ENCODE measurements around the gene RSAD1.

RSAD1 gene

GRCh38 chr17:50519141-50519834 is 40.6 kb downstream of the RSAD1 start:
- H3K4me3 Mint-ChIP-seq = no peak overlapping the region
- H3K4me1 Mint-ChIP-seq = no peaks in the 10 kb centered on the region
- ATAC-seq (ENCODE audit: low read depth) (no peak), DNase-seq (ENCODE audit: low spot score in 2 of 2) (no peak)
- H3K36me3 Mint-ChIP-seq = no peaks in the 10 kb centered on the region
- no peak overlapping the region for H3K27ac Mint-ChIP-seq
- H3K9me3 Mint-ChIP-seq = no peaks in the 10 kb centered on the region
- H3K27me3 Mint-ChIP-seq = peaks cover 1% of the 10 kb centered on the region

- Mint-ChIP-seq H3K27ac (no peak overlapping the region), H3K9me3 (no peaks in the 10 kb centered on the region)
- ATAC-seq (ENCODE audit: low read depth) = no peak
Measured at GRCh38 chr17:50520483-50520882, 41.8 kb downstream of the RSAD1 start.

GRCh38 chr17:50521514-50521913 is 42.9 kb downstream of the RSAD1 start:
- H3K27ac Mint-ChIP-seq = no peak overlapping the region
- no peaks in the 10 kb centered on the region for H3K36me3 Mint-ChIP-seq
- ATAC-seq (ENCODE audit: low read depth) (no peak), DNase-seq (ENCODE audit: low spot score in 2 of 2) (no peak)
- no peaks in the 10 kb centered on the region for H3K4me1 Mint-ChIP-seq
- no peaks in the 10 kb centered on the region for H3K9me3 Mint-ChIP-seq
- H3K27me3 Mint-ChIP-seq = peaks cover 1% of the 10 kb centered on the region
- no peak overlapping the region for H3K4me3 Mint-ChIP-seq

More at GRCh38 chr17:50520483-50520882, 41.8 kb downstream of the RSAD1 start:
- DNase-seq (ENCODE audit: low spot score in 2 of 2) = no peak
- no peaks in the 10 kb centered on the region for H3K36me3 Mint-ChIP-seq
- H3K4me3 Mint-ChIP-seq = no peak overlapping the region
- no peaks in the 10 kb centered on the region for H3K4me1 Mint-ChIP-seq
- H3K27me3 Mint-ChIP-seq = peaks cover 1% of the 10 kb centered on the region

- H3K4me1 Mint-ChIP-seq = no peaks in the 10 kb centered on the region
- peaks cover 1% of the 10 kb centered on the region for H3K27me3 Mint-ChIP-seq
- no peaks in the 10 kb centered on the region for H3K9me3 Mint-ChIP-seq
- no peak for DNase-seq (ENCODE audit: low spot score in 2 of 2)
- H3K27ac Mint-ChIP-seq = no peak overlapping the region
- no peak overlapping the region for H3K4me3 Mint-ChIP-seq
- ATAC-seq (ENCODE audit: low read depth) = no peak
- no peaks in the 10 kb centered on the region for H3K36me3 Mint-ChIP-seq
Measured at GRCh38 chr17:50522766-50523165, 44.1 kb downstream of the RSAD1 start.

- Mint-ChIP-seq H3K27ac (no peak overlapping the region), H3K27me3 (peaks cover 1% of the 10 kb centered on the region), H3K4me3 (no peak overlapping the region), H3K36me3 (no peaks in the 10 kb centered on the region), H3K9me3 (no peaks in the 10 kb centered on the region), H3K4me1 (no peaks in the 10 kb centered on the region)
- DNase-seq (ENCODE audit: low spot score in 2 of 2) = no peak
- ATAC-seq (ENCODE audit: low read depth) = no peak
Measured at GRCh38 chr17:50523208-50523607, 44.5 kb downstream of the RSAD1 start.

GRCh38 chr17:50524838-50525237 is 46.2 kb downstream of the RSAD1 start:
- Mint-ChIP-seq H3K4me3 (no peak overlapping the region), H3K36me3 (no peaks in the 10 kb centered on the region), H3K27me3 (peaks cover 12% of the 10 kb centered on the region), H3K9me3 (no peaks in the 10 kb centered on the region), H3K4me1 (no peaks in the 10 kb centered on the region), H3K27ac (no peak overlapping the region)
- DNase-seq (ENCODE audit: low spot score in 2 of 2) (no peak), ATAC-seq (ENCODE audit: low read depth) (no peak)

GRCh38 chr17:50527155-50527762 is 48.6 kb downstream of the RSAD1 start:
- ATAC-seq (ENCODE audit: low read depth) (no peak), DNase-seq (ENCODE audit: low spot score in 2 of 2) (no peak)
- Mint-ChIP-seq H3K27ac (no peak overlapping the region), H3K36me3 (no peaks in the 10 kb centered on the region), H3K9me3 (no peaks in the 10 kb centered on the region), H3K4me1 (no peaks in the 10 kb centered on the region), H3K27me3 (peaks cover 23% of the 10 kb centered on the region), H3K4me3 (no peak overlapping the region)

- Mint-ChIP-seq H3K36me3 (no peaks in the 10 kb centered on the region), H3K9me3 (no peaks in the 10 kb centered on the region), H3K4me3 (no peak overlapping the region), H3K27ac (no peak overlapping the region), H3K4me1 (no peaks in the 10 kb centered on the region), H3K27me3 (peaks cover 21% of the 10 kb centered on the region)
- no peak for ATAC-seq (ENCODE audit: low read depth)
- no peak for DNase-seq (ENCODE audit: low spot score in 2 of 2)
Measured at GRCh38 chr17:50527949-50528474, 49.4 kb downstream of the RSAD1 start.

- DNase-seq (ENCODE audit: low spot score in 2 of 2) (no peak), ATAC-seq (ENCODE audit: low read depth) (no peak)
- H3K4me1 Mint-ChIP-seq = peaks cover 10% of the 10 kb centered on the region
- H3K9me3 Mint-ChIP-seq = no peaks in the 10 kb centered on the region
- no peak overlapping the region for H3K27ac Mint-ChIP-seq
- H3K36me3 Mint-ChIP-seq = no peaks in the 10 kb centered on the region
- H3K27me3 Mint-ChIP-seq = peaks cover 36% of the 10 kb centered on the region
- H3K4me3 Mint-ChIP-seq = no peak overlapping the region
Measured at GRCh38 chr17:50529849-50530248, 51.2 kb downstream of the RSAD1 start.

GRCh38 chr17:50531428-50532025 is 52.9 kb downstream of the RSAD1 start:
- ATAC-seq (ENCODE audit: low read depth) (no peak), DNase-seq (ENCODE audit: low spot score in 2 of 2) (no peak)
- Mint-ChIP-seq H3K27me3 (peaks cover 36% of the 10 kb centered on the region), H3K27ac (no peak overlapping the region), H3K4me3 (no peak overlapping the region), H3K4me1 (peaks cover 10% of the 10 kb centered on the region), H3K9me3 (no peaks in the 10 kb centered on the region), H3K36me3 (no peaks in the 10 kb centered on the region)

GRCh38 chr17:50532452-50533024 is 53.9 kb downstream of the RSAD1 start, which contains the start of gene EPN3:
Gene EPN3 (plus strand): TSS chr17:50532735. CDS start chr17:50536557, 3,822 bp downstream.
- H3K27me3 Mint-ChIP-seq = peaks cover 37% of the 10 kb centered on the region
- no peak within 1 kb of the TSS for H3K27ac Mint-ChIP-seq
- H3K36me3 Mint-ChIP-seq = no peaks in the 10 kb centered on the region
- H3K4me3 Mint-ChIP-seq = no peak within 1 kb of the TSS
- peaks cover 10% of the 10 kb centered on the region for H3K4me1 Mint-ChIP-seq
- DNase-seq (ENCODE audit: low spot score in 2 of 2) (no peak), ATAC-seq (ENCODE audit: low read depth) (no peak)
- H3K9me3 Mint-ChIP-seq = no peaks in the 10 kb centered on the region

GRCh38 chr17:50533185-50533584 is 54.5 kb downstream of the RSAD1 start:
- no peak overlapping the region for H3K4me3 Mint-ChIP-seq
- DNase-seq (ENCODE audit: low spot score in 2 of 2) (no peak), ATAC-seq (ENCODE audit: low read depth) (no peak)
- no peaks in the 10 kb centered on the region for H3K36me3 Mint-ChIP-seq
- peaks cover 37% of the 10 kb centered on the region for H3K27me3 Mint-ChIP-seq
- H3K4me1 Mint-ChIP-seq = peaks cover 10% of the 10 kb centered on the region
- H3K9me3 Mint-ChIP-seq = no peaks in the 10 kb centered on the region
- no peak overlapping the region for H3K27ac Mint-ChIP-seq

- no peak overlapping the region for H3K4me3 Mint-ChIP-seq
- ATAC-seq (ENCODE audit: low read depth) (no peak), DNase-seq (ENCODE audit: low spot score in 2 of 2) (no peak)
- H3K27me3 Mint-ChIP-seq = peaks cover 35% of the 10 kb centered on the region
- no peaks in the 10 kb centered on the region for H3K9me3 Mint-ChIP-seq
- H3K4me1 Mint-ChIP-seq = peaks cover 10% of the 10 kb centered on the region
- no peaks in the 10 kb centered on the region for H3K36me3 Mint-ChIP-seq
- H3K27ac Mint-ChIP-seq = no peak overlapping the region
Measured at GRCh38 chr17:50533720-50534148, 55.1 kb downstream of the RSAD1 start.

All from memory B cell (primary cell).